Epithelial cell of esophagus (primary cell): ENCODE results near the gene KLF3.

Experiments used
- DNase-seq: peaks from one replicate; pipeline ENCODE4 v3.0.0; 2010; ENCODE audit warnings: low read depth
- H3K4me3 ChIP-seq: 2 replicates; pipeline ENCODE4 v1.5.1; 2011; ENCODE audit warnings: mild to moderate bottlenecking, low read length, control low read depth
- CTCF ChIP-seq: IDR thresholded peaks from 2 replicates; pipeline ENCODE4 v1.5.1; 2011; ENCODE audit warnings: low read depth, mild to moderate bottlenecking, low read length, control low read depth, inconsistent platforms; ENCODE audit not compliant: insufficient read depth; ENCODE audit errors: missing control alignments

KLF3 gene

GRCh38 chr4:38681281-38681991 lies 17.4 kb downstream of the KLF3 start:
- DNase-seq: no peak
- no peak for TF ChIP-seq CTCF
- H3K4me3 ChIP-seq: no peak overlapping the region

GRCh38 chr4:38682336-38682735 lies 18.3 kb downstream of the KLF3 start:
- DNase-seq: no peak
- no peak for TF ChIP-seq CTCF
- no peak overlapping the region for H3K4me3 ChIP-seq

GRCh38 chr4:38683276-38683675 lies 19.3 kb downstream of the KLF3 start:
- DNase-seq: no peak
- no peak overlapping the region for H3K4me3 ChIP-seq
- TF ChIP-seq CTCF: no peak

- DNase-seq: no peak
- H3K4me3 ChIP-seq: no peak overlapping the region
Measured at GRCh38 chr4:38684271-38684670, 20.3 kb downstream of the KLF3 start.

GRCh38 chr4:38684951-38685844 lies 21.2 kb downstream of the KLF3 start:
- no peak for TF ChIP-seq CTCF
- no peak overlapping the region for H3K4me3 ChIP-seq
- no peak for DNase-seq

More at GRCh38 chr4:38684271-38684670, 20.3 kb downstream of the KLF3 start:
- TF ChIP-seq CTCF: no peak

GRCh38 chr4:38686682-38687081 lies 22.7 kb downstream of the KLF3 start:
- H3K4me3 ChIP-seq: no peak overlapping the region
- no peak for TF ChIP-seq CTCF
- DNase-seq: no peak
